ENCODE measurements around the gene REST.
A peak's percentile ranks its signal among the peaks of the same experiment; 100 is the strongest.

REST gene

GRCh38 chr4:56958111-56958517 is 50.4 kb downstream of the REST start:
- DNase-seq (ENCODE audit: low read depth), result peak; percentile 98
- peak; percentile 82 for TF ChIP-seq MYC (IDR thresholded peaks at IDR 0.05; ENCODE audit: low read depth, low read length)
- TF ChIP-seq MAX (IDR thresholded peaks at IDR 0.05; ENCODE audit: low read depth, low read length), result 0 out of 2 replicates have a peak, but pooled peaks have one; percentile 57
- TF ChIP-seq POLR2A (IDR thresholded peaks at IDR 0.05; ENCODE audit: extremely low read depth, insufficient read length), result no peak
- no peak for TF ChIP-seq CTCF (IDR thresholded peaks at IDR 0.05; ENCODE audit: low read depth, low read length)
- H3K4me3 ChIP-seq (ENCODE audit: low read depth, low read length), result no peak overlapping the region

- TF ChIP-seq MYC (IDR thresholded peaks at IDR 0.05; ENCODE audit: low read depth, low read length) (no peak), CTCF (IDR thresholded peaks at IDR 0.05; ENCODE audit: low read depth, low read length) (no peak)
- DNase-seq (ENCODE audit: low read depth), result no peak
- no peak overlapping the region for H3K4me3 ChIP-seq (ENCODE audit: low read depth, low read length)
Measured at GRCh38 chr4:56959100-56959499, 51.4 kb downstream of the REST start.

GRCh38 chr4:56961107-56961500 is 53.4 kb downstream of the REST start:
- H3K4me3 ChIP-seq (ENCODE audit: low read depth, low read length), result no peak overlapping the region
- no peak for DNase-seq (ENCODE audit: low read depth)
- no peak for TF ChIP-seq CTCF (IDR thresholded peaks at IDR 0.05; ENCODE audit: low read depth, low read length)

GRCh38 chr4:56971383-56971782 is 63.7 kb downstream of the REST start:
- no peak for TF ChIP-seq MYC (IDR thresholded peaks at IDR 0.05; ENCODE audit: low read depth, low read length)
- no peak for TF ChIP-seq CTCF (IDR thresholded peaks at IDR 0.05; ENCODE audit: low read depth, low read length)
- TF ChIP-seq POLR2A (IDR thresholded peaks at IDR 0.05; ENCODE audit: extremely low read depth, insufficient read length), result no peak
- no peak for TF ChIP-seq MAX (IDR thresholded peaks at IDR 0.05; ENCODE audit: low read depth, low read length)
- DNase-seq (ENCODE audit: low read depth), result no peak
- no peak overlapping the region for H3K4me3 ChIP-seq (ENCODE audit: low read depth, low read length)

GRCh38 chr4:56972389-56972788 is 64.7 kb downstream of the REST start:
- no peak overlapping the region for H3K4me3 ChIP-seq (ENCODE audit: low read depth, low read length)
- no peak for TF ChIP-seq POLR2A (IDR thresholded peaks at IDR 0.05; ENCODE audit: extremely low read depth, insufficient read length)
- TF ChIP-seq MYC (IDR thresholded peaks at IDR 0.05; ENCODE audit: low read depth, low read length), result no peak
- no peak for TF ChIP-seq MAX (IDR thresholded peaks at IDR 0.05; ENCODE audit: low read depth, low read length)
- no peak for DNase-seq (ENCODE audit: low read depth)

- no peak for DNase-seq (ENCODE audit: low read depth)
- no peak overlapping the region for H3K4me3 ChIP-seq (ENCODE audit: low read depth, low read length)
- TF ChIP-seq MYC (IDR thresholded peaks at IDR 0.05; ENCODE audit: low read depth, low read length) (no peak), POLR2A (IDR thresholded peaks at IDR 0.05; ENCODE audit: extremely low read depth, insufficient read length) (no peak), CTCF (IDR thresholded peaks at IDR 0.05; ENCODE audit: low read depth, low read length) (no peak), MAX (IDR thresholded peaks at IDR 0.05; ENCODE audit: low read depth, low read length) (no peak)
Measured at GRCh38 chr4:56972809-56973208, 65.1 kb downstream of the REST start.

All from NB4 (cell line).